ENCODE results near the gene TNIP3.
A peak's percentile ranks its signal among the peaks of the same experiment; 100 is the strongest.
"Not testable (repeated sequence)": the region's sequence is repeated elsewhere in the genome, so short reads cannot be mapped to it uniquely, and the experiment has no call there.

TNIP3 gene

GRCh38 chr4:121177246-121178137, 13.4 kb upstream of the TNIP3 start:
- DNase-seq: no peak

DNA sequence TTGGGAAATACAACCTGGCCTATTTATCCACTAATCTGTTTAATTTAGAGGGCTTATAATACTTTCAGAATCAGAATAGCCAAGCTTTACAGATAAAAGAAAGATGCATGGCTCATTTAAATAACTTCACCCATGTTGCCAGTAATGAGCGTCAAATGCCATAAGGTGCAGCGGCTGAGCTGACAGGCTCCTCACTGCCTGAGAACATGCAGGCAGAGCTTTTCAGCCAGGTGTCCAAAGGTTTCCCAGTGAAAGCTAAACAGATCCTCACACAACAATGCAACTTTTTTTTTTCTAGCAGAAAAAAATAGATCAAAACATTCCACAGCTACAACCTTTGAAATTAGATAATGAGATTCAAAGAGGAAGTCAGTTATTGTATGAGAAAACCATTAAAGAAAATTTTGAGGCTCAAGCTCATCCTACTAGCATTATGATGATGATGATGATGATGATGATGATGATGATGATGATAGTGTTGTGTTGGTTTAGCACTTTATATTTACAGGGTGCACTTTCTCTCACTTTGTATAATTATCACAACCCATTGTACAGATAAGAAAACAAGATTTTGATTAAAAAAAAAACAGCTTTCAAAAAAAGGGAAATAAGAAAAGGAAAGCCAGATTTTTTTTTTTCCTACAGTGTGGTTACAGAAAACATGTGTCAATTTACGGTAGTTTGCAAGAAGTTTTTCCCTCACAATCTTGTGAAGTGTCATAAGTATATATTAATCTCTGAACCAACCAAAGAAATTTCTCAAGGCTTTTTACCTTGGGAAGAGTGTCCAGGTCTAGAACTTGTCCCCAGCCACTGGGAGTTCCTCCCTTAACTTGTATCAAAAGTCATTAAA, 12.2 kb upstream of the TNIP3 start:
- DNase-seq: no peak

DNA sequence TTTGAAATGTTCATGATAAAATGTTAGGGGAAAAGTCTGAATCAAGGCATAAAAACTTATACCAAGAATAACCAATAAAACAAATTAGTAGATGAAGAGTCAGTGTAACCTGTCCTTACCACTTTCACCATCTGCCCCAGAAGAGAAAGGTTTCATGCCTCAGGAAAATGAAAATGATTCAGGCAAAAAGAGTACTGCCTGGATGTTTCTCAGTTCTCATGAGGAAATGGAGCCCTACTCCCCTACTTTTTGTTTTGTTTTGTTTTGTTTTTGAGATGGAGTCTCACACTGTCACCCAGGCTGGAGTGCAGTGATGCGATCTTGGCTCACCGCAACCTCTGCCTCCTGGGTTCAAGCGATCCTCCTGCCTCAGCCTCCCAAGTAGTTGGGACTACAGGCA, 7.4 kb upstream of the TNIP3 start:
- not testable (repeated sequence) for DNase-seq

GRCh38 chr4:121168446-121169281, 4.5 kb upstream of the TNIP3 start:
- no peak for DNase-seq

- no peak for DNase-seq
Observed at GRCh38 chr4:121166976-121167375, 2.9 kb upstream of the TNIP3 start.

- DNase-seq: no peak
Observed at GRCh38 chr4:121165206-121165605, 1.1 kb upstream of the TNIP3 start.

GRCh38 chr4:121156822-121157769, 7.0 kb downstream of the TNIP3 start:
- peak; percentile 45 for DNase-seq

- DNase-seq: no peak
Observed at GRCh38 chr4:121155893-121156292, 8.2 kb downstream of the TNIP3 start.

GRCh38 chr4:121154103-121154515, 10.0 kb downstream of the TNIP3 start:
- no peak for DNase-seq

DNA sequence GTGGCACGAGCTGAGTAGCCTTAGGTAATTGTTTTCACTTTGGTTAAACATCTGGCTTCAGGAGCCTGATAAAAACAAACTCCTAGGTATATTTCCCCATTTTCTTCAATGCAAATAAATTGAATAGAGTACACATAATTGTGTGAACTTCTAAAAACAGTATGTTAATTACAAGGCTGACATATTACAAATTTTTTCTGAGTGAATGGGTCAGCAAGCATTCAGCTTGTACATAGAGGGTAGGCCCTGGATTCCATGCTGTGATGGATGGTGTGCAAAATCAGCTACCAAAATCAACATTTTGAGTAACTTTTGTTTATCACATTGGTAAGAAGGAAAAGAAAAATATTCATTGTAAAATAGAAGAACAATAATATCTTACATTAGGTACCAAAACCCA, 12.2 kb downstream of the TNIP3 start:
- no peak for DNase-seq

- DNase-seq: no peak
Observed at GRCh38 chr4:121150486-121150885, 13.6 kb downstream of the TNIP3 start.

DNA sequence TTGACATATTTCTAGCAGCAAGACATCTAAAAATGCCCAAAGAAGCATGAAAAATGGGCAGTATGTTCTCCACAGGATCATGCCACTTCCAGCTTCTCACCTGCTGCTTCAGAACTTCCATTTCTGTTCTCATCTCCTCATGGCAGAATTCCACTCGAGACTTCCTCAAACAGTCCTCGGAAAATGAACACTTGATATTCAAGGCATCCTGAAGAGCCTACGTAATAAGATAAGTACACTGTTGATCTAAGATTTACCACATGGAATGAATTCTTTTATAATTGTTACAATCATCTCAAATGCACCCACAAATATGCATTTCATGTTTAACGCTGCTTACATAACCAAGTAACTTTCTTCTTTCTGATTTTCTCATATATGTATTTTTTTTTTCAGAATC, 14.1 kb downstream of the TNIP3 start:
- no peak for DNase-seq

GRCh38 chr4:121148621-121149020, 15.5 kb downstream of the TNIP3 start:
- no peak for DNase-seq

DNA sequence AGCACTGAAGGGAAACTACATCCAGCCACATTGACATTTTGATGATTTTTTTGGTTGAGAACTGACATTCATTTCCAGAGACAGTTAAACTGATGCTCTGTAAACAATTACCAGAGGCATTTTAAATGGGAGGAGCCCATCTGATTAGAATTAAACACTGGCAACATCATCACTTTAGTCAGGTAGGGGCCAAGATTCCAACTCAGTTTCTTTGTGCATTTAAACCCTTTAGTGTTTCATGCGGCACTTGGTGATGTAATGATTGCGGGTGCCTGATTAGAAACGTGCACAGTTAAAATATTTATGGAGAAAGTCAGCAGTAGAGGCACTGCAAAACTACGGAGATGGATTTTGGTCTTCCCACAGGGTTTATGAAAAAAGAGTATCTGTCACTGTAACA, 16.1 kb downstream of the TNIP3 start:
- no peak for DNase-seq

GRCh38 chr4:121146530-121146929, 17.6 kb downstream of the TNIP3 start:
- no peak for DNase-seq

DNA sequence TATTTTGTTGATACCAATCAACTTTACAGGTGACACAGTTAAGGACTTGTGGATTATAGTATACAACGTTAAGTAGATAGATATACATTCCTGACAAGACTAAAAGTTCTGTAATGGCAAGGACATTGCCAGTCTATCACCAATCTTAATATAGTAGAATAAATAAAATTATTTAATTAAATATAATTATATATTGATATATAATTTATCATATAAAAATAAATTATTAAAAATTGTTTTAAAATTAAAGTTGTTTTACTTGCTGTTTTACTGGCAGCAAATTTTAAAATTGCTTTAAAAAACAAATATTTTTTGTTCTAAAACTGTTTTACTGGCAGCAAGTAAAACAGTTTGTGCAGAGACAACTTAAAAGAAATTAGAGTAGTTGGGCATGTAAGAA, 18.7 kb downstream of the TNIP3 start:
- no peak for DNase-seq

DNA sequence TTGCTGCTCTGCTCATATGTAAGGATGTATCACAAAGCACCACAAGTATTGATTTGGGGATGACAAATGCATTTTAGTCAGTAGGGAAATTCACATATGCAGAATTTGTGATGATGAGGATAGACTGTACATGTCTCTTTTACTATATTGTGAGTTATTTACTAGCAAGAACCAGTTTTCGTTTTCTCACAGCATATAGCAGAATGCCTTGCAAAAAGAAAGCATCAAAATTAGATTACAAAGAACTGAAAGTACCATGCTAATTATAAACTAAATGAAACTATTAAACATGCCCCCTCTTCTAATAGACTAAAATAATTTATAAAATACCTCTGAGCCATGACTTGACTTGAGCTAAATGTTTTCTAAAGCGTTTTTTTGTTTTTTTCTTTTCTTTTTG, 20.1 kb downstream of the TNIP3 start:
- no peak for DNase-seq

DNA sequence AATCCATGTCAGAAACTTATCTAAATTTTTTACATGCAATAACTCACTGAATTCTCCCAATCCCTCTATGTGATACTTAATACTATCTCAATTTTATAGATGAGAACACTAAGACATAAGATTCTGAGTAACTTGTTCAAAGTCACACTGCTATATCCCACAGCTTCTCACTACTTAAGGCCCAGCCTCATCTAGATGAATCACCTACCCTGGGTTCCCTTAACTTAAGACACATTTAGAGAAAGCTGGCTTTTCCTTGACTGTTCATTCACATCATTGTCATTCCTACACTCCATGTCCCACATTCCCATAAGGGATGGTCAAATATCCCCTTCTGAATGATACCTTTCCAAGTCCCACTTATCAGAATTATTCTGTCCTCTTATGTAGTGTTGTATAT, 21.0 kb downstream of the TNIP3 start:
- DNase-seq: no peak

DNA sequence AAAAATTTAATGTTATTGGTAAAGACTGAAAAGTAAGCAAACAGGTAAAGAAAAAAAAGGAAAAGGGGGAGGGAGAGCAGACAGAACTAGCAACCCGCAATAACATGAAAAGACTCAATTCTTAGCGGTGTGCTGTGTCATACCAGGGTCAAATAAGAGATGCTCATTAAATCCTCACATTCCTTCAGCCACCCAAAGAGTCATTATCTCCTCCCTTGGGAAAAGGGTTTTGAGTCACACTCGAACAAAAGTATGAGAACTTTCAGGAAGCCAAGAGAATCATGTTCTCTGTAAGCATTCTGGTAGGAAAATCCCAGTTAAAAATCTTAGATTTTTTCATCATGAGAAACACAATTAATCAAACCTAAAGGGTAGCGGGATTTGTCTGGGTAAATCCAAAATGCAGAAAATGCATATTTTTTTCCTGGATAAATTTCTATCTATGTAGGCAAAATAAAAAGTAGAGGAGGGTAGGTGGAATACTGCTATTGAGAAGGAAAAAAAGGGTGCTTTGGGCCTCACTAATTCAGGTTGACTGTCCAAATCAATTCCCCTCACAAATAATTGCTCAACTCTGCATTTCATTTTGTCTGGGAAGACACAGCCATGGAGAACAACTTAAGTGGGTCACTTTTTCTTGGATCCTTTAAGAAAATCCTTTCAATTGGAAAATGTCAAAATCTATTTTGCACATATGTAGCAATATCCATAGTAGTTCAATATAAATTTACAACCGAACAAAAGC, 23.2 kb downstream of the TNIP3 start:
- DNase-seq: no peak

GRCh38 chr4:121139533-121140222, 24.4 kb downstream of the TNIP3 start:
- DNase-seq: no peak
